H1 (cell line): Measurements from ENCODE around the gene ADAMTS4. TPM values are rescaled to one million over a fixed set of nuclear protein-coding genes. Genes with fewer than 3 reads are reported as not detected.

ENCODE experiments used
- CREB1 ChIP-seq: IDR thresholded peaks from 2 replicates; pipeline ENCODE4 v1.6.1; 2012; ENCODE audit warnings: inconsistent platforms
- GABPA ChIP-seq: IDR thresholded peaks from 2 replicates; pipeline ENCODE4 v1.6.1; 2011; ENCODE audit warnings: mild to moderate bottlenecking, low read length, moderate library complexity, borderline replicate concordance; ENCODE audit not compliant: insufficient read depth
- KDM1A ChIP-seq: fragments of 200-600, 300-600 bp; sonication (generic); IDR thresholded peaks from 2 replicates; pipeline ENCODE4 v1.7.1; 2016; ENCODE audit warnings: mild to moderate bottlenecking, low read length, borderline replicate concordance
- MAFK ChIP-seq: IDR thresholded peaks from 2 replicates; pipeline ENCODE4 v1.6.1; 2012; ENCODE audit warnings: low read depth, mild to moderate bottlenecking, improper control_type of control experiment, low read length
- RNF2 ChIP-seq: fragments of 200-900, 300-1000 bp; sonication (generic); IDR thresholded peaks from 2 replicates; pipeline ENCODE4 v1.7.1; 2016; ENCODE audit warnings: borderline replicate concordance, low read depth, mild to moderate bottlenecking, antibody characterized with exemption, low read length; ENCODE audit not compliant: poor library complexity, severe bottlenecking; ENCODE audit errors: missing control alignments
- SIN3A ChIP-seq, 2 experiments: IDR thresholded peaks in 1 of 2; conservative IDR thresholded peaks in 1 of 2; 2 replicates each; pipeline ENCODE4 v1.6.1; 2011 to 2012; ENCODE audit warnings: low read length in 2 of 2, improper control_type of control experiment in 1 of 2, low read depth in 1 of 2, mild to moderate bottlenecking in 1 of 2
- SRF ChIP-seq: IDR thresholded peaks from 2 replicates; pipeline ENCODE4 v1.6.1; 2011; ENCODE audit warnings: mild to moderate bottlenecking, low read depth, low read length, moderate library complexity
- TCF12 ChIP-seq: IDR thresholded peaks from 2 replicates; pipeline ENCODE4 v1.6.1; 2011; ENCODE audit warnings: low read depth, mild to moderate bottlenecking, low read length
- polyA plus RNA-seq, 7 experiments: library from polyadenylated mRNA; depleted of rRNA in 3 of 7; stranded (reverse) in 5 of 7; unstranded in 2 of 7; fragments of >200 nt in 5 of 7; fragments of 200-250 nt in 2 of 7; gene quantifications; 1 replicate in 5 of 7; 2 replicates in 1 of 7; 4 replicates in 1 of 7; pipeline versions ENCODE4 v1.2.1 to v1.2.3, GENCODE V29; 2011 to 2013; ENCODE audit warnings: missing spikeins in 2 of 7, mixed read lengths in 2 of 7
- total RNA-seq: library from RNA; stranded (reverse); fragmentation: NEBNext Ultra II Directional; extraction: Animal tissue kit (Norgen Biotek cat#: 25700); gene quantifications from 2 replicates; pipeline ENCODE4 v1.2.1, GENCODE V29; 2021
- TF ChIP-seq, protein P1 (sequence below): fragments of 300-600 bp; sonication (generic); IDR thresholded peaks from 2 replicates; pipeline ENCODE4 v1.7.1; 2012; ENCODE audit warnings: low read length, moderate library complexity, mild to moderate bottlenecking, inconsistent platforms; ENCODE audit not compliant: insufficient replicate concordance

The ADAMTS4 gene
- total and polyA plus RNA-seq, 2 of the 8 experiments (the other 6 are each of a cell fraction or from before 2014, with no cell fraction given) = 4.6 to 7.2 TPM

DNA sequence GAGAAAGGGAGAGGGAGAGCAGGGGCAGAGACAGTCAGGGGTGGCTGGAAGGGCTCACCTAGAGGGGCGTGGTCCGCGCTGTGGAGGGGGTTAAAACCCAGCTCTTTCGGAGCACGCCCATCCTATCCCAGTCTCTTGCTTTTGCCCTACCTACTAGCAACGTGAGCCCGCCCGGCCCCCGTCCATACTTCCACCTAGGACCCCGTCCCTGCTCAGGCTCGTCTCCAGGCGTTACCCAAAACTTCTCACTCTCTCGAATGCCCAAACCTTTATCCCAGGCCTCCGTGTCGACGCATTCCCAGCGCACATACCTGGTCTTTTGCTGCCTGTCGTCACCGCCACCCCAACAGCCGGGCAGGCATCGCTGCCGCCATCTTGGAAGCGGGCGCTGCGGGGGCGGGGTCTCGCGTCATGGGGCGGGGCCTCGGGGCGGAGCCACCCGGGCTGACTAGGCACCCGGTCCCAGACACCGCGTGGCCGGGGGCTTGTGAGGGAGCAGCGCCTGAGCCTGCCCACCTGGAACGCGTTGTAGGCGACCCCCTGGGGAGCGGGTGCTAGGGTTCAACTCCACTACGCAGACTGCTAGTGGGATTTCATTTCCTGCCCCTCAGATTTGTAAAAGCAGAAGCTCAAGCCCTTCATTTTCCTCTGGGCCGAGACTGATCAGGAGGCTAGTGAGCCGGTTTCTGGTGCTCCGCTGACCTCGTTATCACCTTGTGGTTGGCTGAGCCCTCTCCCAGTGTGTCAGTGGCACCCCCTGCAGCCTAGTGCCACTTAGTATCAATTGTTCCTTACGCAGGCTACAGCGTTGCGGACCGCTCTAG lies 21.5 kb downstream of the ADAMTS4 start, which contains the start of gene B4GALT3 (continued):
- TF ChIP-seq, protein P1, sequence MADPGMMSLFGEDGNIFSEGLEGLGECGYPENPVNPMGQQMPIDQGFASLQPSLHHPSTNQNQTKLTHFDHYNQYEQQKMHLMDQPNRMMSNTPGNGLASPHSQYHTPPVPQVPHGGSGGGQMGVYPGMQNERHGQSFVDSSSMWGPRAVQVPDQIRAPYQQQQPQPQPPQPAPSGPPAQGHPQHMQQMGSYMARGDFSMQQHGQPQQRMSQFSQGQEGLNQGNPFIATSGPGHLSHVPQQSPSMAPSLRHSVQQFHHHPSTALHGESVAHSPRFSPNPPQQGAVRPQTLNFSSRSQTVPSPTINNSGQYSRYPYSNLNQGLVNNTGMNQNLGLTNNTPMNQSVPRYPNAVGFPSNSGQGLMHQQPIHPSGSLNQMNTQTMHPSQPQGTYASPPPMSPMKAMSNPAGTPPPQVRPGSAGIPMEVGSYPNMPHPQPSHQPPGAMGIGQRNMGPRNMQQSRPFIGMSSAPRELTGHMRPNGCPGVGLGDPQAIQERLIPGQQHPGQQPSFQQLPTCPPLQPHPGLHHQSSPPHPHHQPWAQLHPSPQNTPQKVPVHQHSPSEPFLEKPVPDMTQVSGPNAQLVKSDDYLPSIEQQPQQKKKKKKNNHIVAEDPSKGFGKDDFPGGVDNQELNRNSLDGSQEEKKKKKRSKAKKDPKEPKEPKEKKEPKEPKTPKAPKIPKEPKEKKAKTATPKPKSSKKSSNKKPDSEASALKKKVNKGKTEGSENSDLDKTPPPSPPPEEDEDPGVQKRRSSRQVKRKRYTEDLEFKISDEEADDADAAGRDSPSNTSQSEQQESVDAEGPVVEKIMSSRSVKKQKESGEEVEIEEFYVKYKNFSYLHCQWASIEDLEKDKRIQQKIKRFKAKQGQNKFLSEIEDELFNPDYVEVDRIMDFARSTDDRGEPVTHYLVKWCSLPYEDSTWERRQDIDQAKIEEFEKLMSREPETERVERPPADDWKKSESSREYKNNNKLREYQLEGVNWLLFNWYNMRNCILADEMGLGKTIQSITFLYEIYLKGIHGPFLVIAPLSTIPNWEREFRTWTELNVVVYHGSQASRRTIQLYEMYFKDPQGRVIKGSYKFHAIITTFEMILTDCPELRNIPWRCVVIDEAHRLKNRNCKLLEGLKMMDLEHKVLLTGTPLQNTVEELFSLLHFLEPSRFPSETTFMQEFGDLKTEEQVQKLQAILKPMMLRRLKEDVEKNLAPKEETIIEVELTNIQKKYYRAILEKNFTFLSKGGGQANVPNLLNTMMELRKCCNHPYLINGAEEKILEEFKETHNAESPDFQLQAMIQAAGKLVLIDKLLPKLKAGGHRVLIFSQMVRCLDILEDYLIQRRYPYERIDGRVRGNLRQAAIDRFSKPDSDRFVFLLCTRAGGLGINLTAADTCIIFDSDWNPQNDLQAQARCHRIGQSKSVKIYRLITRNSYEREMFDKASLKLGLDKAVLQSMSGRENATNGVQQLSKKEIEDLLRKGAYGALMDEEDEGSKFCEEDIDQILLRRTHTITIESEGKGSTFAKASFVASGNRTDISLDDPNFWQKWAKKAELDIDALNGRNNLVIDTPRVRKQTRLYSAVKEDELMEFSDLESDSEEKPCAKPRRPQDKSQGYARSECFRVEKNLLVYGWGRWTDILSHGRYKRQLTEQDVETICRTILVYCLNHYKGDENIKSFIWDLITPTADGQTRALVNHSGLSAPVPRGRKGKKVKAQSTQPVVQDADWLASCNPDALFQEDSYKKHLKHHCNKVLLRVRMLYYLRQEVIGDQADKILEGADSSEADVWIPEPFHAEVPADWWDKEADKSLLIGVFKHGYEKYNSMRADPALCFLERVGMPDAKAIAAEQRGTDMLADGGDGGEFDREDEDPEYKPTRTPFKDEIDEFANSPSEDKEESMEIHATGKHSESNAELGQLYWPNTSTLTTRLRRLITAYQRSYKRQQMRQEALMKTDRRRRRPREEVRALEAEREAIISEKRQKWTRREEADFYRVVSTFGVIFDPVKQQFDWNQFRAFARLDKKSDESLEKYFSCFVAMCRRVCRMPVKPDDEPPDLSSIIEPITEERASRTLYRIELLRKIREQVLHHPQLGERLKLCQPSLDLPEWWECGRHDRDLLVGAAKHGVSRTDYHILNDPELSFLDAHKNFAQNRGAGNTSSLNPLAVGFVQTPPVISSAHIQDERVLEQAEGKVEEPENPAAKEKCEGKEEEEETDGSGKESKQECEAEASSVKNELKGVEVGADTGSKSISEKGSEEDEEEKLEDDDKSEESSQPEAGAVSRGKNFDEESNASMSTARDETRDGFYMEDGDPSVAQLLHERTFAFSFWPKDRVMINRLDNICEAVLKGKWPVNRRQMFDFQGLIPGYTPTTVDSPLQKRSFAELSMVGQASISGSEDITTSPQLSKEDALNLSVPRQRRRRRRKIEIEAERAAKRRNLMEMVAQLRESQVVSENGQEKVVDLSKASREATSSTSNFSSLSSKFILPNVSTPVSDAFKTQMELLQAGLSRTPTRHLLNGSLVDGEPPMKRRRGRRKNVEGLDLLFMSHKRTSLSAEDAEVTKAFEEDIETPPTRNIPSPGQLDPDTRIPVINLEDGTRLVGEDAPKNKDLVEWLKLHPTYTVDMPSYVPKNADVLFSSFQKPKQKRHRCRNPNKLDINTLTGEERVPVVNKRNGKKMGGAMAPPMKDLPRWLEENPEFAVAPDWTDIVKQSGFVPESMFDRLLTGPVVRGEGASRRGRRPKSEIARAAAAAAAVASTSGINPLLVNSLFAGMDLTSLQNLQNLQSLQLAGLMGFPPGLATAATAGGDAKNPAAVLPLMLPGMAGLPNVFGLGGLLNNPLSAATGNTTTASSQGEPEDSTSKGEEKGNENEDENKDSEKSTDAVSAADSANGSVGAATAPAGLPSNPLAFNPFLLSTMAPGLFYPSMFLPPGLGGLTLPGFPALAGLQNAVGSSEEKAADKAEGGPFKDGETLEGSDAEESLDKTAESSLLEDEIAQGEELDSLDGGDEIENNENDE = no peak
- no peak for TF ChIP-seq GABPA
- peak; percentile 86 for TF ChIP-seq CREB1
- TF ChIP-seq SRF = no peak
- peak; percentile 72 to 74; a peak in 2 of 4 replicates for TF ChIP-seq SIN3A (conservative IDR thresholded peaks at IDR 0.05 in 1 of 2, IDR thresholded peaks at IDR 0.05 in 1 of 2; ENCODE audit: low read depth in 1 of 2, low read length in 2 of 2)
- TF ChIP-seq TCF12 = no peak
- TF ChIP-seq RNF2 = no peak
- TF ChIP-seq KDM1A = 0 out of 2 replicates have a peak, but pooled peaks have one; percentile 33
- TF ChIP-seq MAFK = no peak
